PC-3 (cell line): Measurements from ENCODE around the gene ACTN4. TPM values are rescaled to one million over a fixed set of nuclear protein-coding genes. Genes with fewer than 3 reads are reported as not detected.
A peak's percentile ranks its signal among the peaks of the same experiment; 100 is the strongest.

Source experiments
- ATAC-seq: fragments of 200-7000 bp; cut with Tn5 transposase; 2 replicates; pipeline ENCODE4 v1.9.1; 2020; ENCODE audit warnings: mild to moderate bottlenecking, moderate library complexity
- BruUV-seq: library from RNA; stranded (reverse); fragments of 400-500 nt; replicated peaks from 2 replicates; lab custom pipeline; 2021; lab: Mats Ljungman, UMichigan
- CTCF ChIA-PET: fragments of 300-600 bp; sonication (Branson Sonifier 250); formaldehyde crosslinking; loops from one replicate; lab custom pipeline; 2022; ENCODE audit warnings: antibody characterized with exemption; lab: Charles Lee
- POLR2A ChIA-PET: fragments of 300-600 bp; sonication (Branson Sonifier 250); formaldehyde crosslinking; loops from one replicate; lab custom pipeline; 2022; ENCODE audit warnings: antibody characterized with exemption; ENCODE audit not compliant: unreplicated experiment; lab: Charles Lee
- DNase-seq: peaks from one replicate; pipeline ENCODE4 v3.0.0-alpha.2; 2015
- H2AFZ ChIP-seq: fragments of 300-600 bp; sonication (generic); 2 replicates; pipeline ENCODE4 v1.6.0; 2016; ENCODE audit warnings: antibody characterized with exemption, low read length
- H3F3A ChIP-seq: fragments of 300-600 bp; sonication (generic); one replicate; pipeline ENCODE4 v1.6.0; 2017; ENCODE audit warnings: antibody characterized with exemption, low read length, control low read depth, mild to moderate bottlenecking; ENCODE audit not compliant: unreplicated experiment
- H3K27ac ChIP-seq: fragments of 300-600 bp; sonication (generic); 2 replicates; pipeline ENCODE4 v1.5.1; 2016; ENCODE audit warnings: mild to moderate bottlenecking, low read length
- H3K27me3 ChIP-seq: fragments of 300-600 bp; sonication (generic); 2 replicates; pipeline ENCODE4 v1.6.1; 2016; ENCODE audit warnings: low read length, mixed read lengths
- H3K36me3 ChIP-seq: fragments of 300-600 bp; sonication (generic); 2 replicates; pipeline ENCODE4 v1.6.1; 2016; ENCODE audit warnings: low read depth, mixed run types, low read length, mixed read lengths
- H3K4me1 ChIP-seq: fragments of 300-600 bp; sonication (generic); 2 replicates; pipeline ENCODE4 v1.5.1; 2016; ENCODE audit warnings: low read length; ENCODE audit not compliant: insufficient read depth
- H3K4me2 ChIP-seq: fragments of 300-600 bp; sonication (generic); 2 replicates; pipeline ENCODE4 v1.6.0; 2016; ENCODE audit warnings: low read length
- H3K4me3 ChIP-seq: fragments of 300-600 bp; sonication (generic); 2 replicates; pipeline ENCODE4 v1.5.1; 2016; ENCODE audit warnings: mild to moderate bottlenecking, low read length, mixed read lengths
- H3K79me2 ChIP-seq: fragments of 300-600 bp; sonication (generic); 2 replicates; pipeline ENCODE4 v1.6.1; 2017; ENCODE audit warnings: low read length, mixed read lengths
- H3K9ac ChIP-seq: fragments of 300-600 bp; sonication (generic); 2 replicates; pipeline ENCODE4 v1.6.0; 2016; ENCODE audit warnings: mild to moderate bottlenecking, low read length
- H3K9me2 ChIP-seq: fragments of 300-600 bp; sonication (generic); replicated peaks from 2 replicates; pipeline ENCODE4 v1.6.1; 2016; ENCODE audit warnings: mixed run types, low read length, mixed read lengths
- H3K9me3 ChIP-seq: fragments of 300-600 bp; sonication (generic); 2 replicates; pipeline ENCODE4 v1.6.1; 2016; ENCODE audit warnings: low read length, mixed read lengths
- H4K20me1 ChIP-seq: fragments of 300-600 bp; sonication (generic); 2 replicates; pipeline ENCODE4 v1.6.1; 2016; ENCODE audit warnings: low read length, mixed read lengths
- EZH2 ChIP-seq: fragments of 300-600 bp; sonication (generic); IDR thresholded peaks from one replicate; pipeline ENCODE4 v1.6.1; 2017; ENCODE audit warnings: antibody characterized with exemption, mild to moderate bottlenecking, low read length; ENCODE audit not compliant: unreplicated experiment
- EZH2phosphoT487 ChIP-seq: fragments of 300-600 bp; sonication (generic); IDR thresholded peaks from 2 replicates; pipeline ENCODE4 v1.6.1; 2018; ENCODE audit warnings: mild to moderate bottlenecking, antibody characterized with exemption, low read length, borderline replicate concordance
- intact Hi-C: fragments of 100-400 bp; cut with micrococcal nuclease; formaldehyde crosslinking; loops from 2 replicates; pipeline ENCODE4 v1.9.0; 2023
- total RNA-seq: library from RNA; depleted of rRNA; stranded (reverse); fragments of >200 nt; gene quantifications from 2 replicates; pipeline ENCODE4 v1.2.3, GENCODE V29; 2014
- TF ChIP-seq, protein P1 (sequence below): fragments of 300-600 bp; sonication (generic); conservative IDR thresholded peaks from 2 replicates; pipeline ENCODE4 v1.5.1; 2017; ENCODE audit warnings: antibody characterized with exemption, low read depth, mild to moderate bottlenecking, low read length

The ACTN4 gene
- total RNA-seq, 1 experiment from 2014 or later = 397 TPM

DNA sequence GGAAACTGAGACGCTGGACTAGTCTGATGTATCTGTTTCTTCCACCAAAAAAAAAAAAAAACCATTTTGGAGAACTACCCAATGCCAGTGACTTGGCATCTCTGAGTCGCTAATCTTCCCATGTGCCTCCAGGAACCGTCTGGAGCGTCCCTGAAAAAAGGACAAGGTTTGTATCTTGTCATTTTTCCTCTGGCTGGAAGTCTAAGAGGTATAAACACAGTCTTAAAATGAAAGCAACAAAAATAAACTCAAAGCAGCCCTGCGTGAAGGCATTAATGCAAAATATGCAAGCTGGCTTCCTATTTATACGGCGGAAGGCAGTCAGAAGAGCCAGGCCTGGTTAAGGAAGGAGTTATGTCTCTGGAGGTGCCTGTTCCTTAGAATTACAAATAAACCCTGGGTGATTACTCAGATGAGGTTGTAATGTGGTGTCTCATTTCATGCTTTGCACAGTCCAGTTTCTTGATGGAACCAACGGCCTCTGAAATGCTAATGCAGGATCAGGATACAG lies 20.3 kb downstream of the ACTN4 start:
- TF ChIP-seq EZH2 (no peak), EZH2phosphoT487 (no peak)
- TF ChIP-seq, protein P1, sequence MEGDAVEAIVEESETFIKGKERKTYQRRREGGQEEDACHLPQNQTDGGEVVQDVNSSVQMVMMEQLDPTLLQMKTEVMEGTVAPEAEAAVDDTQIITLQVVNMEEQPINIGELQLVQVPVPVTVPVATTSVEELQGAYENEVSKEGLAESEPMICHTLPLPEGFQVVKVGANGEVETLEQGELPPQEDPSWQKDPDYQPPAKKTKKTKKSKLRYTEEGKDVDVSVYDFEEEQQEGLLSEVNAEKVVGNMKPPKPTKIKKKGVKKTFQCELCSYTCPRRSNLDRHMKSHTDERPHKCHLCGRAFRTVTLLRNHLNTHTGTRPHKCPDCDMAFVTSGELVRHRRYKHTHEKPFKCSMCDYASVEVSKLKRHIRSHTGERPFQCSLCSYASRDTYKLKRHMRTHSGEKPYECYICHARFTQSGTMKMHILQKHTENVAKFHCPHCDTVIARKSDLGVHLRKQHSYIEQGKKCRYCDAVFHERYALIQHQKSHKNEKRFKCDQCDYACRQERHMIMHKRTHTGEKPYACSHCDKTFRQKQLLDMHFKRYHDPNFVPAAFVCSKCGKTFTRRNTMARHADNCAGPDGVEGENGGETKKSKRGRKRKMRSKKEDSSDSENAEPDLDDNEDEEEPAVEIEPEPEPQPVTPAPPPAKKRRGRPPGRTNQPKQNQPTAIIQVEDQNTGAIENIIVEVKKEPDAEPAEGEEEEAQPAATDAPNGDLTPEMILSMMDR = no peak

DNA sequence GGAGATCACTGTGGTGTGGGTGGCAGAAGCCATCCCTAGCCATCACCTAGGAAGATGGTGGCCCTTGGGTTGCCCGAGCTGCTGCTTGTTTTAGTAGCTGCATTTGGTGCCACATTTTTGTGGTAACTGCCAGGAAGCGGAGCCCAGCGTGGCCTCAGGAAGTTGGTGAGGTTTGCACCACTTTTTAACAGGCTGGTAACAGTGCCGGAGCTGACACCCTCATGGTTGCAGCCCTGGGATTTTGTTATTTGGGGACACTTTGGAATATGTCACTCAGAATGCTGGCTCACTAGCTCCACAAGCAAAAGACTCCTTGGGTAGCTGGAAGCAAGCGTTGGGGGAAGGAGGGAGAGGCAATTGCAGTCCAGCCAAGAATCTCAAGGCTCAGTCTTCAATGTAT lies 22.1 kb downstream of the ACTN4 start:
- intact Hi-C loops = no loop called here
- BruUV-seq = no TSS peak
- ATAC-seq (no peak), DNase-seq (no peak)
- peaks cover 36% of the 10 kb centered on the region for H3K36me3 ChIP-seq
- ChIA-PET POLR2A (no interaction called here), CTCF (no interaction called here)
- H2AFZ ChIP-seq = no peak overlapping the region
- no peak overlapping the region for H3K27ac ChIP-seq
- no peaks in the 10 kb centered on the region for H3K9me2 ChIP-seq
- peaks cover 6% of the 10 kb centered on the region for H3F3A ChIP-seq
- TF ChIP-seq EZH2phosphoT487 (no peak), EZH2 (no peak)
- TF ChIP-seq, protein P1 = no peak
- H3K27me3 ChIP-seq = no peaks in the 10 kb centered on the region
- peaks cover 49% of the 10 kb centered on the region for H3K4me1 ChIP-seq
- peaks cover 95% of the 10 kb centered on the region for H3K79me2 ChIP-seq
- H4K20me1 ChIP-seq = peaks cover 59% of the 10 kb centered on the region
- no peak overlapping the region for H3K4me3 ChIP-seq
- H3K9me3 ChIP-seq = no peaks in the 10 kb centered on the region
- H3K4me2 ChIP-seq = no peak overlapping the region
- H3K9ac ChIP-seq = no peak overlapping the region

More for the DNA sequence above, 20.3 kb downstream of the ACTN4 start:
- CTCF ChIA-PET = no interaction called here
- POLR2A ChIA-PET = interaction anchor here (0.6 to 0.8 kb wide), 2 partner anchors 11 to 170 kb away, joined by 3 to 5 read pairs; no protein-coding TSS in a partner anchor
- TSS peak; percentile 13 for BruUV-seq
- no peaks in the 10 kb centered on the region for H3K27me3 ChIP-seq
- H3K36me3 ChIP-seq = peaks cover 40% of the 10 kb centered on the region
- H4K20me1 ChIP-seq = peaks cover 62% of the 10 kb centered on the region
- no peaks in the 10 kb centered on the region for H3K9me2 ChIP-seq
- ATAC-seq (peak; percentile 36), DNase-seq (peak; percentile 46)
- H3K79me2 ChIP-seq = peaks cover 100% of the 10 kb centered on the region
- peak overlapping the region; percentile 76 for H3K27ac ChIP-seq
- H3K4me3 ChIP-seq = no peak overlapping the region
- H3F3A ChIP-seq = peaks cover 6% of the 10 kb centered on the region
- no peaks in the 10 kb centered on the region for H3K9me3 ChIP-seq
- no peak overlapping the region for H2AFZ ChIP-seq
- peaks cover 65% of the 10 kb centered on the region for H3K4me1 ChIP-seq
- H3K4me2 ChIP-seq = peak overlapping the region; percentile 59; the same call in 1 of the 2 replicates
- H3K9ac ChIP-seq = 0 out of 2 replicates have a peak overlapping the region, but pooled peaks have one; percentile 29
- intact Hi-C loops = no loop called here

DNA sequence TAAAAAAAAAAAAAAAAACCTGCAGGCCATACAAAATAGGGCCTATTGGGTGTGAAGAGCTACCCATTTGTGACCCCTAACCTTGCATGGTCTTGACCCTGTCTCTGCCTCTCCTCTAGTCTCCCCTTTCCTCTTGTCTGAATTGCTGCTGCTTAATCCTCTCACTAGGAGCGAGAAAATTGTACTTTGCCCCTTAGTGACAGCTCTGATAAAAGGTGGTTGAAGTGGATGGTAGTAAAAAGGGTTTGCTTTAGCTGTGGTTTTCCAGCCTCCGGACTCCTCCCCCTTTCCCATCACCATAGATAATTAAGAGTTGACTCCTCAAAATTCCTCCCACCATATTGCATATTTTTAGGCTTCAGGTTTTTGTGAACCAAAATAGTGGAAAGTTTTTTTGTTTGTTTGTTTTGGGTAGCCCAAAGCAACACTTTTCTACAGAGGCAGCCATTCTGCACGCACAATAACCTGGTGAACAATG lies 23.5 kb downstream of the ACTN4 start:
- no peak overlapping the region for H3K4me2 ChIP-seq
- no TSS peak for BruUV-seq

More for the DNA sequence above, 23.5 kb downstream of the ACTN4 start:
- peaks cover 95% of the 10 kb centered on the region for H3K79me2 ChIP-seq
- no peak overlapping the region for H3K9ac ChIP-seq
- H3K4me3 ChIP-seq = no peak overlapping the region
- H3K4me1 ChIP-seq = peaks cover 35% of the 10 kb centered on the region
- H3K36me3 ChIP-seq = peaks cover 40% of the 10 kb centered on the region
- ChIA-PET CTCF (no interaction called here), POLR2A (no interaction called here)
- DNase-seq (no peak), ATAC-seq (no peak)
- H3K9me2 ChIP-seq = no peaks in the 10 kb centered on the region
- H3K27me3 ChIP-seq = no peaks in the 10 kb centered on the region
- H3K9me3 ChIP-seq = no peaks in the 10 kb centered on the region
- H3K27ac ChIP-seq = no peak overlapping the region
- intact Hi-C loops = no loop called here
- peaks cover 52% of the 10 kb centered on the region for H4K20me1 ChIP-seq
- peaks cover 6% of the 10 kb centered on the region for H3F3A ChIP-seq
- TF ChIP-seq, protein P1 = no peak
- TF ChIP-seq EZH2phosphoT487 = no peak
- no peak for TF ChIP-seq EZH2
- H2AFZ ChIP-seq = no peak overlapping the region
